Measurements from ENCODE around the gene TAB2.

Gene TAB2

GRCh38 chr6:149317644-149318571, at the start of gene TAB2:
Gene TAB2 (plus strand): TSS chr6:149317712. CDS start chr6:149369998, 52,286 bp downstream.
- peaks cover 26% of the 10 kb centered on the region for H3K4me1 Mint-ChIP-seq
- H3K27ac Mint-ChIP-seq, result peak within 1 kb of the TSS; percentile 94
- no peaks in the 10 kb centered on the region for H3K9me3 Mint-ChIP-seq
- no peaks in the 10 kb centered on the region for H3K27me3 Mint-ChIP-seq
- H3K36me3 Mint-ChIP-seq, result no peaks in the 10 kb centered on the region
- peak within 1 kb of the TSS; percentile 86 for H3K4me3 Mint-ChIP-seq
- ATAC-seq, result peak; percentile 63

GRCh38 chr6:149268146-149268545, 49.4 kb upstream of the TAB2 start:
- Mint-ChIP-seq H3K36me3 (no peaks in the 10 kb centered on the region), H3K9me3 (peaks cover 2% of the 10 kb centered on the region), H3K27ac (no peak overlapping the region), H3K4me3 (no peak overlapping the region), H3K27me3 (no peaks in the 10 kb centered on the region), H3K4me1 (peaks cover 56% of the 10 kb centered on the region)
- ATAC-seq, result no peak

- Mint-ChIP-seq H3K36me3 (no peaks in the 10 kb centered on the region), H3K9me3 (peaks cover 2% of the 10 kb centered on the region), H3K4me1 (peaks cover 62% of the 10 kb centered on the region), H3K4me3 (no peak overlapping the region), H3K27ac (no peak overlapping the region), H3K27me3 (no peaks in the 10 kb centered on the region)
- ATAC-seq, result no peak
Measured at GRCh38 chr6:149268768-149269167, 48.7 kb upstream of the TAB2 start.

GRCh38 chr6:149270616-149271015, 46.9 kb upstream of the TAB2 start:
- no peaks in the 10 kb centered on the region for H3K27me3 Mint-ChIP-seq
- H3K9me3 Mint-ChIP-seq, result peaks cover 2% of the 10 kb centered on the region
- H3K4me1 Mint-ChIP-seq, result peaks cover 75% of the 10 kb centered on the region
- no peaks in the 10 kb centered on the region for H3K36me3 Mint-ChIP-seq
- no peak for ATAC-seq
- peak overlapping the region; percentile 87 for H3K27ac Mint-ChIP-seq
- no peak overlapping the region for H3K4me3 Mint-ChIP-seq

- H3K4me3 Mint-ChIP-seq, result peak overlapping the region; percentile 54
- peaks cover 2% of the 10 kb centered on the region for H3K9me3 Mint-ChIP-seq
- peaks cover 65% of the 10 kb centered on the region for H3K4me1 Mint-ChIP-seq
- peak; percentile 92 for ATAC-seq
- peak overlapping the region; percentile 87 for H3K27ac Mint-ChIP-seq
- H3K36me3 Mint-ChIP-seq, result no peaks in the 10 kb centered on the region
- H3K27me3 Mint-ChIP-seq, result no peaks in the 10 kb centered on the region
Measured at GRCh38 chr6:149271348-149272340, 45.9 kb upstream of the TAB2 start.

- peak overlapping the region; percentile 87 for H3K27ac Mint-ChIP-seq
- no peaks in the 10 kb centered on the region for H3K27me3 Mint-ChIP-seq
- no peaks in the 10 kb centered on the region for H3K36me3 Mint-ChIP-seq
- H3K4me1 Mint-ChIP-seq, result peaks cover 52% of the 10 kb centered on the region
- ATAC-seq, result peak; percentile 64
- no peak overlapping the region for H3K4me3 Mint-ChIP-seq
- peaks cover 2% of the 10 kb centered on the region for H3K9me3 Mint-ChIP-seq
Measured at GRCh38 chr6:149273318-149273717, 44.2 kb upstream of the TAB2 start.

- ATAC-seq, result no peak
- Mint-ChIP-seq H3K27me3 (no peaks in the 10 kb centered on the region), H3K27ac (no peak overlapping the region), H3K9me3 (peaks cover 2% of the 10 kb centered on the region), H3K4me3 (no peak overlapping the region), H3K4me1 (peaks cover 54% of the 10 kb centered on the region), H3K36me3 (no peaks in the 10 kb centered on the region)
Measured at GRCh38 chr6:149275621-149276020, 41.9 kb upstream of the TAB2 start.

GRCh38 chr6:149277621-149278020, 39.9 kb upstream of the TAB2 start:
- no peaks in the 10 kb centered on the region for H3K27me3 Mint-ChIP-seq
- H3K4me3 Mint-ChIP-seq, result no peak overlapping the region
- no peak for ATAC-seq
- H3K27ac Mint-ChIP-seq, result no peak overlapping the region
- H3K9me3 Mint-ChIP-seq, result no peaks in the 10 kb centered on the region
- no peaks in the 10 kb centered on the region for H3K36me3 Mint-ChIP-seq
- peaks cover 34% of the 10 kb centered on the region for H3K4me1 Mint-ChIP-seq

- H3K9me3 Mint-ChIP-seq, result no peaks in the 10 kb centered on the region
- no peak overlapping the region for H3K27ac Mint-ChIP-seq
- H3K4me3 Mint-ChIP-seq, result no peak overlapping the region
- ATAC-seq, result no peak
- no peaks in the 10 kb centered on the region for H3K27me3 Mint-ChIP-seq
- H3K36me3 Mint-ChIP-seq, result no peaks in the 10 kb centered on the region
- peaks cover 20% of the 10 kb centered on the region for H3K4me1 Mint-ChIP-seq
Measured at GRCh38 chr6:149278997-149279396, 38.5 kb upstream of the TAB2 start.

- Mint-ChIP-seq H3K4me1 (peaks cover 4% of the 10 kb centered on the region), H3K36me3 (no peaks in the 10 kb centered on the region), H3K9me3 (no peaks in the 10 kb centered on the region), H3K4me3 (no peak overlapping the region), H3K27me3 (no peaks in the 10 kb centered on the region), H3K27ac (no peak overlapping the region)
- no peak for ATAC-seq
Measured at GRCh38 chr6:149284904-149285303, 32.6 kb upstream of the TAB2 start.

- Mint-ChIP-seq H3K36me3 (no peaks in the 10 kb centered on the region), H3K27me3 (no peaks in the 10 kb centered on the region), H3K4me1 (peaks cover 4% of the 10 kb centered on the region), H3K9me3 (no peaks in the 10 kb centered on the region), H3K4me3 (no peak overlapping the region), H3K27ac (no peak overlapping the region)
- no peak for ATAC-seq
Measured at GRCh38 chr6:149285626-149286025, 31.9 kb upstream of the TAB2 start.

GRCh38 chr6:149286905-149287304, 30.6 kb upstream of the TAB2 start:
- H3K9me3 Mint-ChIP-seq, result no peaks in the 10 kb centered on the region

GRCh38 chr6:149289192-149289781, 28.2 kb upstream of the TAB2 start:
- Mint-ChIP-seq H3K4me1 (peaks cover 4% of the 10 kb centered on the region), H3K36me3 (no peaks in the 10 kb centered on the region), H3K9me3 (no peaks in the 10 kb centered on the region), H3K27ac (no peak overlapping the region), H3K27me3 (no peaks in the 10 kb centered on the region), H3K4me3 (no peak overlapping the region)
- no peak for ATAC-seq

More at GRCh38 chr6:149286905-149287304, 30.6 kb upstream of the TAB2 start:
- ATAC-seq, result no peak
- no peak overlapping the region for H3K4me3 Mint-ChIP-seq
- no peaks in the 10 kb centered on the region for H3K27me3 Mint-ChIP-seq
- H3K36me3 Mint-ChIP-seq, result no peaks in the 10 kb centered on the region
- peaks cover 4% of the 10 kb centered on the region for H3K4me1 Mint-ChIP-seq
- H3K27ac Mint-ChIP-seq, result no peak overlapping the region

GRCh38 chr6:149289966-149290365, 27.5 kb upstream of the TAB2 start:
- H3K27ac Mint-ChIP-seq, result no peak overlapping the region

GRCh38 chr6:149293244-149293643, 24.3 kb upstream of the TAB2 start:
- ATAC-seq, result no peak
- Mint-ChIP-seq H3K27me3 (no peaks in the 10 kb centered on the region), H3K36me3 (no peaks in the 10 kb centered on the region), H3K4me3 (no peak overlapping the region), H3K27ac (no peak overlapping the region), H3K9me3 (no peaks in the 10 kb centered on the region), H3K4me1 (peaks cover 2% of the 10 kb centered on the region)

More at GRCh38 chr6:149289966-149290365, 27.5 kb upstream of the TAB2 start:
- no peaks in the 10 kb centered on the region for H3K9me3 Mint-ChIP-seq
- H3K4me3 Mint-ChIP-seq, result no peak overlapping the region
- no peaks in the 10 kb centered on the region for H3K36me3 Mint-ChIP-seq
- no peak for ATAC-seq
- no peaks in the 10 kb centered on the region for H3K27me3 Mint-ChIP-seq
- peaks cover 4% of the 10 kb centered on the region for H3K4me1 Mint-ChIP-seq
